PC-9 (cell line): ENCODE measurements around the gene PRELID1. TPM values are rescaled to one million over a fixed set of nuclear protein-coding genes. Genes with fewer than 3 reads are reported as not detected.

ENCODE experiments used
- BruUV-seq: library from RNA; stranded (reverse); fragments of 400-500 nt; replicated peaks from 2 replicates; lab custom pipeline; 2021; lab: Mats Ljungman, UMichigan
- CTCF ChIA-PET: fragments of 300-600 bp; sonication (Branson Sonifier 250); formaldehyde crosslinking; loops from one replicate; lab custom pipeline; 2022; ENCODE audit warnings: antibody characterized with exemption; lab: Charles Lee
- POLR2A ChIA-PET: fragments of 300-600 bp; sonication (Branson Sonifier 250); formaldehyde crosslinking; loops from one replicate; lab custom pipeline; 2022; ENCODE audit warnings: antibody characterized with exemption; ENCODE audit not compliant: unreplicated experiment; lab: Charles Lee
- DNase-seq, 2 experiments: peaks; one replicate each; pipeline versions ENCODE4 v3.0.0 to v3.0.0-alpha.2; 2015 to 2022; ENCODE audit warnings: mixed read lengths in 1 of 2
- H2AFZ ChIP-seq: fragments of 200-600 bp; sonication (generic); 2 replicates; pipeline ENCODE4 v1.8.1; 2017; ENCODE audit warnings: antibody characterized with exemption
- H3F3A ChIP-seq: fragments of 200-600 bp; sonication (generic); 2 replicates; pipeline ENCODE4 v1.8.1; 2017; ENCODE audit warnings: antibody characterized with exemption, mild to moderate bottlenecking, low read depth; ENCODE audit not compliant: insufficient read depth
- H3K27ac ChIP-seq: fragments of 200-600 bp; sonication (generic); 2 replicates; pipeline ENCODE4 v1.6.1; 2016; ENCODE audit warnings: mixed run types
- H3K27me3 ChIP-seq: fragments of 200-600 bp; sonication (generic); 2 replicates; pipeline ENCODE4 v1.6.1; 2016; ENCODE audit warnings: low read depth, mixed run types; ENCODE audit not compliant: insufficient read depth
- H3K36me3 ChIP-seq: fragments of 200-600 bp; sonication (generic); 2 replicates; pipeline ENCODE4 v1.6.1; 2016; ENCODE audit warnings: low read depth, mixed run types
- H3K4me1 ChIP-seq: fragments of 200-600 bp; sonication (generic); replicated peaks from 2 replicates; pipeline ENCODE4 v1.6.1; 2016; ENCODE audit warnings: mixed run types; ENCODE audit not compliant: insufficient read depth
- H3K4me2 ChIP-seq: fragments of 200-600 bp; sonication (generic); 2 replicates; pipeline ENCODE4 v1.6.1; 2017; ENCODE audit warnings: mixed run types
- H3K4me3 ChIP-seq: fragments of 200-600 bp; sonication (generic); 2 replicates; pipeline ENCODE4 v1.6.1; 2016; ENCODE audit warnings: mixed run types
- H3K79me2 ChIP-seq: fragments of 200-600 bp; sonication (generic); 2 replicates; pipeline ENCODE4 v1.6.1; 2017; ENCODE audit warnings: low read depth, mixed run types
- H3K9me2 ChIP-seq: fragments of 200-600 bp; sonication (generic); 2 replicates; pipeline ENCODE4 v1.8.1; 2017; ENCODE audit warnings: mild to moderate bottlenecking; ENCODE audit not compliant: insufficient read depth
- H3K9me3 ChIP-seq: fragments of 200-600 bp; sonication (generic); 2 replicates; pipeline ENCODE4 v1.8.1; 2016; ENCODE audit warnings: low read depth; ENCODE audit not compliant: insufficient read depth
- H4K20me1 ChIP-seq: fragments of 200-600 bp; sonication (generic); 2 replicates; pipeline ENCODE4 v1.8.1; 2017; ENCODE audit not compliant: insufficient read depth
- EZH2 ChIP-seq: fragments of 200-600 bp; sonication (generic); IDR thresholded peaks from 2 replicates; pipeline ENCODE4 v1.8.0; 2017; ENCODE audit warnings: antibody characterized with exemption, low read depth
- intact Hi-C: fragments of 100-400 bp; cut with micrococcal nuclease; formaldehyde crosslinking; loops from one replicate; pipeline ENCODE4 v1.10.0; 2022; ENCODE audit not compliant: unreplicated experiment
- total RNA-seq: library from RNA; stranded (reverse); gene quantifications from 2 replicates; pipeline ENCODE4 v1.2.3, GENCODE V29; 2021
- TF ChIP-seq, protein P1 (sequence below): fragments of 200-600 bp; sonication (generic); conservative IDR thresholded peaks from 2 replicates; pipeline ENCODE4 v1.6.1; 2017; ENCODE audit warnings: mixed run types, antibody characterized with exemption, mild to moderate bottlenecking, moderate library complexity

PRELID1 gene
- total RNA-seq, 1 experiment from 2014 or later: 189 TPM

- TF ChIP-seq, protein P1, sequence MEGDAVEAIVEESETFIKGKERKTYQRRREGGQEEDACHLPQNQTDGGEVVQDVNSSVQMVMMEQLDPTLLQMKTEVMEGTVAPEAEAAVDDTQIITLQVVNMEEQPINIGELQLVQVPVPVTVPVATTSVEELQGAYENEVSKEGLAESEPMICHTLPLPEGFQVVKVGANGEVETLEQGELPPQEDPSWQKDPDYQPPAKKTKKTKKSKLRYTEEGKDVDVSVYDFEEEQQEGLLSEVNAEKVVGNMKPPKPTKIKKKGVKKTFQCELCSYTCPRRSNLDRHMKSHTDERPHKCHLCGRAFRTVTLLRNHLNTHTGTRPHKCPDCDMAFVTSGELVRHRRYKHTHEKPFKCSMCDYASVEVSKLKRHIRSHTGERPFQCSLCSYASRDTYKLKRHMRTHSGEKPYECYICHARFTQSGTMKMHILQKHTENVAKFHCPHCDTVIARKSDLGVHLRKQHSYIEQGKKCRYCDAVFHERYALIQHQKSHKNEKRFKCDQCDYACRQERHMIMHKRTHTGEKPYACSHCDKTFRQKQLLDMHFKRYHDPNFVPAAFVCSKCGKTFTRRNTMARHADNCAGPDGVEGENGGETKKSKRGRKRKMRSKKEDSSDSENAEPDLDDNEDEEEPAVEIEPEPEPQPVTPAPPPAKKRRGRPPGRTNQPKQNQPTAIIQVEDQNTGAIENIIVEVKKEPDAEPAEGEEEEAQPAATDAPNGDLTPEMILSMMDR: no peak
- no peak for TF ChIP-seq EZH2
- H3K27me3 ChIP-seq: no peaks in the 10 kb centered on the region
- H3K9me3 ChIP-seq: no peaks in the 10 kb centered on the region
- intact Hi-C loops: no loop called here
- no TSS peak for BruUV-seq
- H3F3A ChIP-seq: peaks cover 26% of the 10 kb centered on the region; the same call in 1 of the 2 replicates
- ChIA-PET POLR2A (no interaction called here), CTCF (no interaction called here)
- H3K4me1 ChIP-seq: peaks cover 10% of the 10 kb centered on the region; the same call in 1 of the 2 replicates
- no peaks in the 10 kb centered on the region for H3K79me2 ChIP-seq
- H3K27ac ChIP-seq: no peak overlapping the region
- H3K4me3 ChIP-seq: peak overlapping the region; percentile 72
- peak overlapping the region; percentile 89 for H3K4me2 ChIP-seq
- H2AFZ ChIP-seq: peak overlapping the region; percentile 92; the same call in 1 of the 2 replicates
- no peak for DNase-seq
- H3K9me2 ChIP-seq: no peaks in the 10 kb centered on the region
- H4K20me1 ChIP-seq: peaks cover 9% of the 10 kb centered on the region; the same call in 1 of the 2 replicates
- H3K36me3 ChIP-seq: peaks cover 3% of the 10 kb centered on the region; the same call in 1 of the 2 replicates
Observed at GRCh38 chr5:177311392-177311722, 7.8 kb downstream of the PRELID1 start.

GRCh38 chr5:177311723-177312648 lies 8.4 kb downstream of the PRELID1 start, which contains the start of gene MXD3:
MXD3 (minus strand) TSS chr5:177311898; CDS start chr5:177311830, 68 bp downstream.
- intact Hi-C loops: loop anchor here (1.0 kb wide), 1 partner anchor 185 kb away; the partner anchor contains the start of gene PDLIM7
- ChIA-PET POLR2A (interaction anchor here (0.6 to 0.7 kb wide), 4 partner anchors 51 to 184 kb away, joined by 3 to 7 read pairs (median 4); no protein-coding TSS in a partner anchor), CTCF (interaction anchor here (0.7 to 1.6 kb wide), 7 partner anchors 59 to 186 kb away, joined by 3 to 8 read pairs (median 3); partner anchors contain the start of gene PDLIM7)
- peak; percentile 88 to 98 for DNase-seq
- H3K79me2 ChIP-seq: no peaks in the 10 kb centered on the region
- peaks cover 26% of the 10 kb centered on the region; the same call in 1 of the 2 replicates for H3F3A ChIP-seq
- peak within 1 kb of the TSS; percentile 89 for H3K4me2 ChIP-seq
- H3K36me3 ChIP-seq: peaks cover 2% of the 10 kb centered on the region; the same call in 1 of the 2 replicates
- TF ChIP-seq, protein P1: no peak
- no peaks in the 10 kb centered on the region for H3K9me3 ChIP-seq
- peak within 1 kb of the TSS; percentile 72 for H3K4me3 ChIP-seq
- BruUV-seq: no TSS peak
- peak within 1 kb of the TSS; percentile 92 for H2AFZ ChIP-seq
- peaks cover 10% of the 10 kb centered on the region; the same call in 1 of the 2 replicates for H3K4me1 ChIP-seq
- no peaks in the 10 kb centered on the region for H3K27me3 ChIP-seq
- H3K9me2 ChIP-seq: no peaks in the 10 kb centered on the region
- H4K20me1 ChIP-seq: peaks cover 9% of the 10 kb centered on the region; the same call in 1 of the 2 replicates
- peak within 1 kb of the TSS; percentile 58 for H3K27ac ChIP-seq

GRCh38 chr5:177312649-177313181 lies 9.1 kb downstream of the PRELID1 start:
- peak overlapping the region; percentile 4; the same call in 1 of the 2 replicates for H2AFZ ChIP-seq
- POLR2A ChIA-PET: interaction anchor here (0.6 to 0.7 kb wide), 4 partner anchors 50 to 183 kb away, joined by 3 to 7 read pairs (median 4); no protein-coding TSS in a partner anchor

More at GRCh38 chr5:177312649-177313181, 9.1 kb downstream of the PRELID1 start:
- Histone ChIP-seq H3K79me2 (no peaks in the 10 kb centered on the region), H3K9me2 (no peaks in the 10 kb centered on the region), H3K27me3 (no peaks in the 10 kb centered on the region), H3F3A (peaks cover 26% of the 10 kb centered on the region; the same call in 1 of the 2 replicates), H3K4me2 (peak overlapping the region; percentile 89), H3K4me3 (peak overlapping the region; percentile 72), H3K27ac (no peak overlapping the region), H3K4me1 (peaks cover 10% of the 10 kb centered on the region; the same call in 1 of the 2 replicates), H3K9me3 (no peaks in the 10 kb centered on the region), H4K20me1 (peaks cover 16% of the 10 kb centered on the region; the same call in 1 of the 2 replicates), H3K36me3 (no peaks in the 10 kb centered on the region)
- TF ChIP-seq EZH2: no peak
- TF ChIP-seq, protein P1: peak; percentile 41
- BruUV-seq: TSS peak; percentile 83
- peak; percentile 67 to 71 for DNase-seq
- intact Hi-C loops: loop anchor here (1.0 kb wide), 1 partner anchor 185 kb away; the partner anchor contains the start of gene PDLIM7
- CTCF ChIA-PET: interaction anchor here (0.7 to 1.6 kb wide), 7 partner anchors 58 to 187 kb away, joined by 3 to 8 read pairs (median 3); partner anchors contain the start of gene PDLIM7
